ENCODE measurements around the gene OTOP1. TPM values are rescaled to one million over a fixed set of nuclear protein-coding genes. Genes with fewer than 3 reads are reported as not detected.
"Not testable (repeated sequence)": the region's sequence is repeated elsewhere in the genome, so short reads cannot be mapped to it uniquely, and the experiment has no call there.

OTOP1 gene
- total RNA-seq, 1 donor from 2014 or later = not detected

- ATAC-seq (ENCODE audit: low read depth); H3K27ac Mint-ChIP-seq; H3K4me1 Mint-ChIP-seq; H3K9me3 Mint-ChIP-seq; H3K27me3 Mint-ChIP-seq; POLR2A ChIA-PET; CTCF ChIA-PET; H3K36me3 Mint-ChIP-seq (ENCODE audit: low read depth); DNase-seq; H3K4me3 Mint-ChIP-seq; intact Hi-C loops (cut with micrococcal nuclease): not testable (repeated sequence)
Measured at GRCh38 chr4:4141186-4141585, 85.5 kb downstream of the OTOP1 start.

Other genes with a start within 250 kb of the OTOP1 start
- gene TMEM128, start 21.3 kb upstream of the OTOP1 start, total RNA-seq = 15.1 and 17.1 TPM in 2 replicates
- 15.9 and 20.9 TPM in 2 replicates for gene LYAR, start 63.2 kb upstream of the OTOP1 start, total RNA-seq
- gene ZBTB49, start 63.3 kb upstream of the OTOP1 start, total RNA-seq = 7.2 and 11.6 TPM in 2 replicates
- not detected in 2 replicates for gene NSG1, start 160.2 kb upstream of the OTOP1 start, total RNA-seq

Measured in activated B cell treated with CpG ODN at 0.5 μM for 24 hours (primary cell).